ENCODE measurements around the gene DNER.

Gene DNER

DNA sequence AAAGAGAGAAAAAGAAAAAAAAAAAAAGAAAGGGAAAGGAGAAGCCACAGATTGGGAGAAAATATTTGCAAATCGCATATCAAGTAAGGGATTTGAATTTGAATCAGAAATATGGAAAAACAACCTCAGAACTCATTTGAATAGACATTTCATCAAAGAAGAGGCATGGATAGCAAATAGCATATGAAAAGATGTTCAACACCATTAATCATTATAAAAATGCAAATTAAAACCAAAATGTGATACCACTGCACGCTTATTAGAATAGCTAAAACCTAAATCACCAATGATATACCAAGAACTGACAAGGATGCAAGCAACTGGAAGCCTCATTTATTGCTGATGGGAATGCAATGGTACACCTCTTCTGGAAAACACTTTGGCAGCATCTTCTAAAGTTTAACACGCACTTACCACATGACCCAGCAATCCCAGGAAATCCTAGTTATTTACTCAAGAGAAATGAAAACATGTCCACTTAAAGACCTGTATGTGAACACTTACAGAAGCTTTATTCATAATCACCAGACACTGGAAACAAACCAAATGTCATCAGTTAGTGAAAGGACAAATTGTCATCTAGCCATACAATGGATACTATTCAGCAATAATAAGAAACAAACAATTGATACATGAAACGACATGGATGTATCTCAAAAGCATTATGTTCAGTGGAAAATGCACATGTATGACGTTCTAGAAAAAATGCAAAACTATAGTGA is 10.3 kb downstream of the DNER start:
- no peak overlapping the region for H3K4me3 ChIP-seq (ENCODE audit: low read depth, low read length, poor library complexity, severe bottlenecking)
- H3F3A ChIP-seq (ENCODE audit: insufficient read depth, low read length) = no peaks in the 10 kb centered on the region
- no peaks in the 10 kb centered on the region for H3K27me3 ChIP-seq (ENCODE audit: insufficient read depth, low read length)
- no peak overlapping the region for H3K9ac ChIP-seq (ENCODE audit: low read length)
- H3K9me3 ChIP-seq (ENCODE audit: low read length) = no peaks in the 10 kb centered on the region
- no peaks in the 10 kb centered on the region for H3K79me2 ChIP-seq (ENCODE audit: insufficient read depth, low read length)
- H3K27ac ChIP-seq (ENCODE audit: low read depth, low read length, poor library complexity, severe bottlenecking) = no peak overlapping the region
- no peak overlapping the region for H3K4me2 ChIP-seq (ENCODE audit: low read length)
- no peaks in the 10 kb centered on the region for H3K36me3 ChIP-seq (ENCODE audit: insufficient read depth, low read length)
- TF ChIP-seq, protein P1, sequence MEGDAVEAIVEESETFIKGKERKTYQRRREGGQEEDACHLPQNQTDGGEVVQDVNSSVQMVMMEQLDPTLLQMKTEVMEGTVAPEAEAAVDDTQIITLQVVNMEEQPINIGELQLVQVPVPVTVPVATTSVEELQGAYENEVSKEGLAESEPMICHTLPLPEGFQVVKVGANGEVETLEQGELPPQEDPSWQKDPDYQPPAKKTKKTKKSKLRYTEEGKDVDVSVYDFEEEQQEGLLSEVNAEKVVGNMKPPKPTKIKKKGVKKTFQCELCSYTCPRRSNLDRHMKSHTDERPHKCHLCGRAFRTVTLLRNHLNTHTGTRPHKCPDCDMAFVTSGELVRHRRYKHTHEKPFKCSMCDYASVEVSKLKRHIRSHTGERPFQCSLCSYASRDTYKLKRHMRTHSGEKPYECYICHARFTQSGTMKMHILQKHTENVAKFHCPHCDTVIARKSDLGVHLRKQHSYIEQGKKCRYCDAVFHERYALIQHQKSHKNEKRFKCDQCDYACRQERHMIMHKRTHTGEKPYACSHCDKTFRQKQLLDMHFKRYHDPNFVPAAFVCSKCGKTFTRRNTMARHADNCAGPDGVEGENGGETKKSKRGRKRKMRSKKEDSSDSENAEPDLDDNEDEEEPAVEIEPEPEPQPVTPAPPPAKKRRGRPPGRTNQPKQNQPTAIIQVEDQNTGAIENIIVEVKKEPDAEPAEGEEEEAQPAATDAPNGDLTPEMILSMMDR (IDR thresholded peaks at IDR 0.05; ENCODE audit: low read length) = no peak
- no peak for TF ChIP-seq EZH2 (IDR thresholded peaks at IDR 0.05; ENCODE audit: borderline replicate concordance, low read length)
- H3K9me2 ChIP-seq (ENCODE audit: low read depth, low read length) = no peaks in the 10 kb centered on the region
- H3K4me1 ChIP-seq (ENCODE audit: insufficient read depth, low read length, severe bottlenecking) = no peaks in the 10 kb centered on the region
- no peak overlapping the region for H2AFZ ChIP-seq (ENCODE audit: low read length)
- H4K20me1 ChIP-seq (ENCODE audit: insufficient read depth, low read length) = no peaks in the 10 kb centered on the region

GRCh38 chr2:229701716-229702115 is 12.6 kb downstream of the DNER start:
- H3K4me1 ChIP-seq (ENCODE audit: insufficient read depth, low read length, severe bottlenecking) = no peaks in the 10 kb centered on the region
- no peak overlapping the region for H3K27ac ChIP-seq (ENCODE audit: low read depth, low read length, poor library complexity, severe bottlenecking)
- no peak overlapping the region for H3K9ac ChIP-seq (ENCODE audit: low read length)
- H2AFZ ChIP-seq (ENCODE audit: low read length) = no peak overlapping the region
- no peaks in the 10 kb centered on the region for H3F3A ChIP-seq (ENCODE audit: insufficient read depth, low read length)
- H3K4me3 ChIP-seq (ENCODE audit: low read depth, low read length, poor library complexity, severe bottlenecking) = no peak overlapping the region
- TF ChIP-seq, protein P1 (IDR thresholded peaks at IDR 0.05; ENCODE audit: low read length) = no peak
- no peak for TF ChIP-seq EZH2 (IDR thresholded peaks at IDR 0.05; ENCODE audit: borderline replicate concordance, low read length)
- no peak overlapping the region for H3K4me2 ChIP-seq (ENCODE audit: low read length)
- H3K36me3 ChIP-seq (ENCODE audit: insufficient read depth, low read length) = no peaks in the 10 kb centered on the region
- H3K79me2 ChIP-seq (ENCODE audit: insufficient read depth, low read length) = no peaks in the 10 kb centered on the region
- H4K20me1 ChIP-seq (ENCODE audit: insufficient read depth, low read length) = no peaks in the 10 kb centered on the region
- no peaks in the 10 kb centered on the region for H3K9me2 ChIP-seq (ENCODE audit: low read depth, low read length)
- H3K9me3 ChIP-seq (ENCODE audit: low read length) = no peaks in the 10 kb centered on the region
- H3K27me3 ChIP-seq (ENCODE audit: insufficient read depth, low read length) = no peaks in the 10 kb centered on the region

- Histone ChIP-seq H2AFZ (ENCODE audit: low read length) (no peak overlapping the region), H3K9ac (ENCODE audit: low read length) (no peak overlapping the region), H3K27me3 (ENCODE audit: insufficient read depth, low read length) (no peaks in the 10 kb centered on the region), H3K4me1 (ENCODE audit: insufficient read depth, low read length, severe bottlenecking) (no peaks in the 10 kb centered on the region), H4K20me1 (ENCODE audit: insufficient read depth, low read length) (no peaks in the 10 kb centered on the region), H3K79me2 (ENCODE audit: insufficient read depth, low read length) (no peaks in the 10 kb centered on the region), H3K4me3 (ENCODE audit: low read depth, low read length, poor library complexity, severe bottlenecking) (no peak overlapping the region), H3K9me3 (ENCODE audit: low read length) (no peaks in the 10 kb centered on the region), H3K27ac (ENCODE audit: low read depth, low read length, poor library complexity, severe bottlenecking) (no peak overlapping the region), H3K9me2 (ENCODE audit: low read depth, low read length) (no peaks in the 10 kb centered on the region), H3F3A (ENCODE audit: insufficient read depth, low read length) (no peaks in the 10 kb centered on the region), H3K36me3 (ENCODE audit: insufficient read depth, low read length) (no peaks in the 10 kb centered on the region), H3K4me2 (ENCODE audit: low read length) (no peak overlapping the region)
- no peak for TF ChIP-seq EZH2 (IDR thresholded peaks at IDR 0.05; ENCODE audit: borderline replicate concordance, low read length)
- TF ChIP-seq, protein P1 (IDR thresholded peaks at IDR 0.05; ENCODE audit: low read length) = no peak
These were observed 13.3 kb downstream of the DNER start for GRCh38 chr2:229701062-229701461.
